ENCODE measurements around the gene CNNM3. TPM values are rescaled to one million over a fixed set of nuclear protein-coding genes. Genes with fewer than 3 reads are reported as not detected.

CNNM3 gene
- total RNA-seq, 2 donors from 2014 or later = 4.2 to 7.9 TPM

GRCh38 chr2:96825057-96825456, 9.0 kb downstream of the CNNM3 start:
- Histone ChIP-seq H3K4me1 (peaks cover 0 to 37% of the 10 kb centered on the region in 2 donors), H3K27ac (no peak overlapping the region), H3K4me3 (no peak overlapping the region), H3K36me3 (peaks cover 53% of the 10 kb centered on the region), H3K9me3 (no peaks in the 10 kb centered on the region), H3K27me3 (no peaks in the 10 kb centered on the region)
- TF ChIP-seq, protein P1, sequence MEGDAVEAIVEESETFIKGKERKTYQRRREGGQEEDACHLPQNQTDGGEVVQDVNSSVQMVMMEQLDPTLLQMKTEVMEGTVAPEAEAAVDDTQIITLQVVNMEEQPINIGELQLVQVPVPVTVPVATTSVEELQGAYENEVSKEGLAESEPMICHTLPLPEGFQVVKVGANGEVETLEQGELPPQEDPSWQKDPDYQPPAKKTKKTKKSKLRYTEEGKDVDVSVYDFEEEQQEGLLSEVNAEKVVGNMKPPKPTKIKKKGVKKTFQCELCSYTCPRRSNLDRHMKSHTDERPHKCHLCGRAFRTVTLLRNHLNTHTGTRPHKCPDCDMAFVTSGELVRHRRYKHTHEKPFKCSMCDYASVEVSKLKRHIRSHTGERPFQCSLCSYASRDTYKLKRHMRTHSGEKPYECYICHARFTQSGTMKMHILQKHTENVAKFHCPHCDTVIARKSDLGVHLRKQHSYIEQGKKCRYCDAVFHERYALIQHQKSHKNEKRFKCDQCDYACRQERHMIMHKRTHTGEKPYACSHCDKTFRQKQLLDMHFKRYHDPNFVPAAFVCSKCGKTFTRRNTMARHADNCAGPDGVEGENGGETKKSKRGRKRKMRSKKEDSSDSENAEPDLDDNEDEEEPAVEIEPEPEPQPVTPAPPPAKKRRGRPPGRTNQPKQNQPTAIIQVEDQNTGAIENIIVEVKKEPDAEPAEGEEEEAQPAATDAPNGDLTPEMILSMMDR (IDR thresholded peaks at IDR 0.05) = no peak
- no peak for DNase-seq (ENCODE audit: low spot score)

DNA sequence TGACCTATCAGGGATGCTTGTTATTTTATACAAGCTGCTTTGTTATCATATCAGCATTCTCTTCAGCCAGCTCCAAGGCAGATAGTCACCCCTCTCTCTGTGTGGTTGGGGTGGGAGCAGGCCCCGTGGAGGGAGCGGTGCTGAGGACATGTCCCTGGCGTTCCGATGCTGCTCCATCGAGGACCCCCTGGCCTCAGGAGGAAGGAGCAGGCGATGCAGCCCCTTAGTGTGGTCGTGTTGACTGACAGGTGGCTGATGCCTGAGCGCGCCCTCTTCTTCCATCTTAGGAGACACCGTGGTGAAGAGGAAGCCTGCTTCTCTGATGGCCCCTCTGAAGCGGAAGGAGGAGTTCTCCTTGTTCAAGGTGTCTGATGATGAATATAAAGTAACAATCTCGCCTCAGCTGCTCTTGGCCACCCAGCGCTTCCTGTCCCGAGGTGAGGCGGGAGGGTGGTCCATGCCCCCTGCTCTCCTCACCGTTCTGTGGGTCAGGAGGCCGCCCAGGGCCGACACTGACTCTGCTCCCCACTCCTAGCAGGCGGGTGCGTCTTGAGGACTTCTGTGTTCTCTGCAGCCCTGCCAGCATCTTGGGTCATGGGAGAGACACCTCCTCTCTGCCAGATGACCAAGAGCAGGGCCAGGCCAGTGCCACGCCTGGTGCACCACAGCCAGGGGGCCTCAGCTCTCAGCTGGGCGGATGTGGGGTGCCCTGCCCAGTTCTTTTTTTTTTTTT, 10.6 kb downstream of the CNNM3 start:
- TF ChIP-seq, protein P1 (IDR thresholded peaks at IDR 0.05) = no peak

DNA sequence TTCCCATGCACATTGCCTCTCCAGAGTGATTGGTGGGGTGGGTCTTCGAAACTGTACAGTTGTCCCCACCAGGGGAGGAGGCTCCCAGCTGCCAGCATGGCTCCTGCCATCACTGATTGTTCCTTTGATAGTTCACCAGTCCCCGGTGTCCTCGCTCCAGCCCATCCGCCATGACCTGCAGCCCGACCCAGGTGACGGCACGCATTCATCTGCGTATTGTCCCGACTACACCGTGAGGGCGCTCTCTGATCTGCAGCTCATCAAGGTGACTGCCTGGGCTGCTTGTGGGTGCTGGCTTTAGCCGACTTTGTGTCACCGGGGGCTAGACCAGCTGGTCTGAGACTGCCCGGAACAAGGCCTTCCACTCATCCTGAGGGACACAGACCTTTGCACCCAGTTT, 12.4 kb downstream of the CNNM3 start:
- TF ChIP-seq, protein P1 (IDR thresholded peaks at IDR 0.05) = no peak
- Histone ChIP-seq H3K36me3 (peaks cover 83% of the 10 kb centered on the region), H3K27me3 (no peaks in the 10 kb centered on the region), H3K27ac (no peak overlapping the region), H3K4me3 (no peak overlapping the region), H3K9me3 (no peaks in the 10 kb centered on the region), H3K4me1 (peaks cover 0 to 29% of the 10 kb centered on the region in 2 donors)
- DNase-seq (ENCODE audit: low spot score) = no peak

More for the DNA sequence above, 10.6 kb downstream of the CNNM3 start:
- no peak overlapping the region for H3K4me3 ChIP-seq
- no peaks in the 10 kb centered on the region for H3K27me3 ChIP-seq
- DNase-seq (ENCODE audit: low spot score) = no peak
- peaks cover 68% of the 10 kb centered on the region for H3K36me3 ChIP-seq
- peaks cover 0 to 24% of the 10 kb centered on the region in 2 donors for H3K4me1 ChIP-seq
- no peaks in the 10 kb centered on the region for H3K9me3 ChIP-seq
- no peak overlapping the region for H3K27ac ChIP-seq

- Histone ChIP-seq H3K9me3 (no peaks in the 10 kb centered on the region), H3K4me3 (no peak overlapping the region), H3K27me3 (no peaks in the 10 kb centered on the region), H3K4me1 (peaks cover 0 to 26% of the 10 kb centered on the region in 2 donors), H3K36me3 (peaks cover 83% of the 10 kb centered on the region), H3K27ac (no peak overlapping the region)
- DNase-seq (ENCODE audit: low spot score) = no peak
- TF ChIP-seq, protein P1 (IDR thresholded peaks at IDR 0.05) = no peak
Measured at GRCh38 chr2:96828874-96829273, 12.8 kb downstream of the CNNM3 start.

DNA sequence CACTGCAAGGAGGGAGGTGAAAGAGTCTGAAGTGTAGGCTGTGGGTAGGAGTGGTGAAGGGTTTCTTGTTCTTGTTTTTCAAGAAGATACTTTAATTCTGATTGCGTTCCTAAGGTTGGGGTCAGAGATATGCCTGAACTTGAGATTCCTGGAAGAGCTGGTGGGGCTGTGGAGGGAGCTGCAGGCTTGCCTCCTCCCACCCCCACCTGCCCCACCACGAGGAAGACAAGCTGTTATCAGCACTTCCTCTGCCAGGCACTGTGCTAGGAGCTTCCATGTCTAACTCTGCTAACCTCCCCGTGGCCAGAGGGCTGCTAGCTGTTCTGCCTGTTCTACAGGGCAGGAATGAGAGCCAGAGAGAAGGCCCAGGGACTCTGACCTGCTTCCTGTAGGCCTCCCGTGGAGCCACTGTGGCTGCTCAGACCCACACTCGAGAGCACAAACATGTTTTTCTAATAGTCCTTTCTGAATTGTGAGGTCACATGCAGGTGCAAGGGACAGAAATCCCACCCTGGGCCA, 14.0 kb downstream of the CNNM3 start:
- TF ChIP-seq, protein P1 (IDR thresholded peaks at IDR 0.05) = no peak

More for the DNA sequence above, 14.0 kb downstream of the CNNM3 start:
- H3K4me3 ChIP-seq = no peak overlapping the region
- H3K9me3 ChIP-seq = no peaks in the 10 kb centered on the region
- H3K4me1 ChIP-seq = peaks cover 0 to 18% of the 10 kb centered on the region in 2 donors
- no peaks in the 10 kb centered on the region for H3K27me3 ChIP-seq
- no peak overlapping the region for H3K27ac ChIP-seq
- DNase-seq (ENCODE audit: low spot score) = no peak
- peaks cover 78% of the 10 kb centered on the region for H3K36me3 ChIP-seq
